ENCODE data around the gene SLC22A14.

SLC22A14 gene

DNA sequence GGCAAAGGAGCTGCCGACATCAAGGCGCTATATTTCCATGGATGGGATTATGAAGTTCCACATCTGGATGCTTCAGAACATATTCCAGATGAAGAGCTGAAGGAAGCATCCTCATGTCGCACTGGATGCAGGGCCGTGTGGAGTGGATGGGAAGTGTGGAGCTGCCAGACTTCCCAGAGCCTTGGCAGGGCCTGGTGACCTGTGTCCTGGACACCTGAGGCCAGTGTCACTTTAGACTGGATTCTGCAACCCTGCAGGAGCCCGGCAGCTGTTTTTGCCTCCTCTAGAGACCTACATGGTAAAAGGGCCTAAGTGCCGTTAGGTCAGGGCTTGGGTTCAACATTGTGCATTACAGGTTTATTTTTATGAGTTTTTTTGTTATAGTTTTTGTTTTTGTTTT, 53.2 kb downstream of the SLC22A14 start:
- H3K4me1 ChIP-seq (ENCODE audit: control insufficient read depth in 2 of 2, insufficient read depth in 2 of 2, low read length in 2 of 2) = no peaks in the 10 kb centered on the region
- no peaks in the 10 kb centered on the region for H3K27me3 ChIP-seq (ENCODE audit: control insufficient read depth in 2 of 2, insufficient read depth in 2 of 2, low read length in 2 of 2)
- no peak overlapping the region for H3K27ac ChIP-seq (ENCODE audit: low read depth in 2 of 2, low read length in 2 of 2)
- H3K4me3 ChIP-seq (ENCODE audit: low read length in 2 of 2) = no peak overlapping the region
- H3K36me3 ChIP-seq (ENCODE audit: control insufficient read depth in 2 of 2, insufficient read depth in 2 of 2, low read length in 2 of 2) = no peaks in the 10 kb centered on the region
- no peaks in the 10 kb centered on the region for H3K9me3 ChIP-seq (ENCODE audit: control insufficient read depth in 2 of 2, low read length in 2 of 2)
- H3K9ac ChIP-seq (ENCODE audit: low read depth in 1 of 2, low read length in 2 of 2) = no peak overlapping the region

DNA sequence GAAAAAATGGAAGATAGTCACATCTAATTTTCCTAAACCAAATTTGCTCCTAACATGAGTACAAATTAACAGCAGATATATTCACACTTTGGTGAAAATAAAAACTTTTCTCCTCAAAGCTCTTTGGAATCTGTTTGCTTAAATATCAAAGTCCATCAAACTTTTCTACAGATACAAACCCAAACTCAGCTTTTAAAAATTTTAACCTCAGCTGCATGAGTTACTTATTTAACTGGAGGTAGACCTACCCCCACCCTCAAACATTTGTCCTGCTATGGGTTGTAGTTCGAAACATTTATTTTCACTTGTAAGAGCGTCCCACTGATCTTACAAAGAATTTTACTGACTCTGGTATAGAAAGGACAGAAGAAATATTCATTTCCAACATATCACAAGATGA, 55.6 kb downstream of the SLC22A14 start:
- no peaks in the 10 kb centered on the region for H3K36me3 ChIP-seq (ENCODE audit: control insufficient read depth in 2 of 2, insufficient read depth in 2 of 2, low read length in 2 of 2)
- H3K9me3 ChIP-seq (ENCODE audit: control insufficient read depth in 2 of 2, low read length in 2 of 2) = no peaks in the 10 kb centered on the region
- no peak overlapping the region for H3K27ac ChIP-seq (ENCODE audit: low read depth in 2 of 2, low read length in 2 of 2)
- H3K4me1 ChIP-seq (ENCODE audit: control insufficient read depth in 2 of 2, insufficient read depth in 2 of 2, low read length in 2 of 2) = no peaks in the 10 kb centered on the region
- H3K4me3 ChIP-seq (ENCODE audit: low read length in 2 of 2) = no peak overlapping the region
- no peak overlapping the region for H3K9ac ChIP-seq (ENCODE audit: low read depth in 1 of 2, low read length in 2 of 2)
- no peaks in the 10 kb centered on the region for H3K27me3 ChIP-seq (ENCODE audit: control insufficient read depth in 2 of 2, insufficient read depth in 2 of 2, low read length in 2 of 2)

GRCh38 chr3:38343797-38344594, 61.9 kb downstream of the SLC22A14 start:
- Histone ChIP-seq H3K4me1 (ENCODE audit: control insufficient read depth in 2 of 2, insufficient read depth in 2 of 2, low read length in 2 of 2) (peaks cover 2 to 6% of the 10 kb centered on the region in 2 donors), H3K27me3 (ENCODE audit: control insufficient read depth in 2 of 2, insufficient read depth in 2 of 2, low read length in 2 of 2) (no peaks in the 10 kb centered on the region), H3K36me3 (ENCODE audit: control insufficient read depth in 2 of 2, insufficient read depth in 2 of 2, low read length in 2 of 2) (no peaks in the 10 kb centered on the region), H3K4me3 (ENCODE audit: low read length in 2 of 2) (no peak overlapping the region), H3K9me3 (ENCODE audit: control insufficient read depth in 2 of 2, low read length in 2 of 2) (no peaks in the 10 kb centered on the region), H3K9ac (ENCODE audit: low read depth in 1 of 2, low read length in 2 of 2) (no peak overlapping the region), H3K27ac (ENCODE audit: low read depth in 2 of 2, low read length in 2 of 2) (no peak overlapping the region)

- H3K27ac ChIP-seq (ENCODE audit: low read depth in 2 of 2, low read length in 2 of 2) = no peak overlapping the region
- H3K4me3 ChIP-seq (ENCODE audit: low read length in 2 of 2) = peak overlapping the region in 1 of 2 donors; percentile 76
- H3K9ac ChIP-seq (ENCODE audit: low read depth in 1 of 2, low read length in 2 of 2) = peak overlapping the region; percentile 9 to 56
- no peaks in the 10 kb centered on the region for H3K9me3 ChIP-seq (ENCODE audit: control insufficient read depth in 2 of 2, low read length in 2 of 2)
- peaks cover 2 to 6% of the 10 kb centered on the region in 2 donors for H3K4me1 ChIP-seq (ENCODE audit: control insufficient read depth in 2 of 2, insufficient read depth in 2 of 2, low read length in 2 of 2)
- no peaks in the 10 kb centered on the region for H3K27me3 ChIP-seq (ENCODE audit: control insufficient read depth in 2 of 2, insufficient read depth in 2 of 2, low read length in 2 of 2)
- H3K36me3 ChIP-seq (ENCODE audit: control insufficient read depth in 2 of 2, insufficient read depth in 2 of 2, low read length in 2 of 2) = no peaks in the 10 kb centered on the region
Measured at GRCh38 chr3:38345879-38346586, 63.9 kb downstream of the SLC22A14 start.

DNA sequence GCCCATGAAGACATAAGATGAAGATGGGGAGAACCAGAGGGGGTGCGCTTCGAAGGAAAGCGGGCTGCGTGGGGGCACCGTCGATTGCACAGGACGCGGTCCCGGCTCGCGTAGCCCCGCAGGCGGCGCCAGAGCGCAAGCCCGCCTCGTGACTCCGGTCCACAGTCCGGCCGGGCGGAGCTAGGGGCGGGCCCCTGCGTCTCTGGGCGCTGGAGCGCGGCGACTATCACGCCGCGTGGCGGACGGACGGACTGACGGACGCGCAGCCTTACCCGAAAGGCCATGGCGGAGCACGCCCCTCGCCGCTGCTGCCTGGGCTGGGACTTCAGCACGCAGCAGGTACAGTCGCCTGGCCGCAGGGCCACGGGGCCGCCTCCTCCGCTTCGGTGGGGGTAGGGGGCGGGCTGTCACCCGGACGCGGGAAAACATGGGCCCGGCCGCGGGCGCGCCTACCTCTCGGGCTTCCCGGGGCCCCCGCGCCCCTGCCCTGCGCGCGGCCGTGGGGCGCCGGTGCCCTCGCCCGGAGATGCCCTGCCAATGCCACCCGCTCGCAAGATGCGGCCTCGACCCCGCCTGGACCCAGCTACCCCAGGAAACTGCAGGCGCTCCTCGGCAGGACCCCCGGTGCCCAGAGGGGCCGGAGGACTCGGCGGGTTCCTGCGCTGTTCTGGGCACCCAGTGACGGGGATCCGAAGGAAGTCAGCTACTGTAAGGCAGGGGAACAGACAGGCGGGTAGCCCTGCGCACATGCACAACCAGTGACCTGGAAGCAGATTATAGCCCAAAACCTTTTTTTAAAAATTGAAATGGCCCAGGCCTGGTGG, 64.7 kb downstream of the SLC22A14 start, which contains the start of gene XYLB:
Gene XYLB (plus strand): TSS at position 199 of the 824 bp plus-strand sequence. CDS start 84 bp downstream, at position 283.
- peaks cover 2 to 6% of the 10 kb centered on the region in 2 donors for H3K4me1 ChIP-seq (ENCODE audit: control insufficient read depth in 2 of 2, insufficient read depth in 2 of 2, low read length in 2 of 2)
- no peaks in the 10 kb centered on the region for H3K36me3 ChIP-seq (ENCODE audit: control insufficient read depth in 2 of 2, insufficient read depth in 2 of 2, low read length in 2 of 2)
- H3K4me3 ChIP-seq (ENCODE audit: low read length in 2 of 2) = peak within 1 kb of the TSS; percentile 76 to 77
- H3K27ac ChIP-seq (ENCODE audit: low read depth in 2 of 2, low read length in 2 of 2) = peak within 1 kb of the TSS; percentile 65 to 67
- H3K27me3 ChIP-seq (ENCODE audit: control insufficient read depth in 2 of 2, insufficient read depth in 2 of 2, low read length in 2 of 2) = no peaks in the 10 kb centered on the region
- no peaks in the 10 kb centered on the region for H3K9me3 ChIP-seq (ENCODE audit: control insufficient read depth in 2 of 2, low read length in 2 of 2)
- H3K9ac ChIP-seq (ENCODE audit: low read depth in 1 of 2, low read length in 2 of 2) = peak within 1 kb of the TSS; percentile 56 to 73

DNA sequence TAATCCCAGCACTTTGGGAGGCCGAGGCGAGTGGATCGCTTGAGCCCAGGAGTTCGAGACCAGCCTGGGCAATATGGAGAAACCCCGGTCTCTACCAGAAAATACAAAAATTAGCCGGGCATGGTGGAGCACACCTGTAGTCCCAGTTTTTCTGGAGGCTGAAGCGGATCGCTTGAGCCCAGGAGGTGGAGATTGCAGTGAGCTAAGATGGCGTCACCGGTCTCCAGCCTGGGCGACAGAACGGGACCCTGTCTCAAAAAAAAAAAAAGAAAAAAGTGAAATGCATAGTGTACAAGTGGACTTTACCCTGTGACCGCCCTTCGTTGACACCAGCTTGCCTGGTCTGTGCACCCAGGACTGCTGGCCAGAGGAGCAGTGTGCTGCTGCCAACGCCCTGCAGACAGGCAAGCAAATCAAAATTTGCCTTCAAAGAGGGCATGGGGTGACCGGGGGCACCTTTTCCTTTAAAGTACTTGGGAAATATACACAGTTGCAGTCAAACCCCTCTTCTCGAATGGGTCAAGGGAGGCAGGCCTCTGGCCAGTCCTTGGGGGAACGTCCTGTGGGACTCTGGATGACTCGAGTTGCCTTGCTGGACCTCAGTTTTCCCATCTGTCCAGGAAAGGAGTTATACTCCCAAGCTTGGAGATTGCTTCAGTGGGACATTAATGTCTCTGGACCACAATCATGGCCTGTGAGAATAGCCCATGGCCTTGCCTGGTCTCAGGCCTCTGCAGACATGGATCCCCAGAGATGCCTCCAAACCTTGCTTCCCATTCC, 65.5 kb downstream of the SLC22A14 start:
- H3K4me1 ChIP-seq (ENCODE audit: control insufficient read depth in 2 of 2, insufficient read depth in 2 of 2, low read length in 2 of 2) = peaks cover 2 to 6% of the 10 kb centered on the region in 2 donors
- H3K9me3 ChIP-seq (ENCODE audit: control insufficient read depth in 2 of 2, low read length in 2 of 2) = no peaks in the 10 kb centered on the region
- H3K36me3 ChIP-seq (ENCODE audit: control insufficient read depth in 2 of 2, insufficient read depth in 2 of 2, low read length in 2 of 2) = no peaks in the 10 kb centered on the region
- no peaks in the 10 kb centered on the region for H3K27me3 ChIP-seq (ENCODE audit: control insufficient read depth in 2 of 2, insufficient read depth in 2 of 2, low read length in 2 of 2)
- peak overlapping the region; percentile 41 to 73 for H3K9ac ChIP-seq (ENCODE audit: low read depth in 1 of 2, low read length in 2 of 2)
- peak overlapping the region; percentile 76 to 77 for H3K4me3 ChIP-seq (ENCODE audit: low read length in 2 of 2)
- peak overlapping the region in 1 of 2 donors; percentile 67 for H3K27ac ChIP-seq (ENCODE audit: low read depth in 2 of 2, low read length in 2 of 2)

DNA sequence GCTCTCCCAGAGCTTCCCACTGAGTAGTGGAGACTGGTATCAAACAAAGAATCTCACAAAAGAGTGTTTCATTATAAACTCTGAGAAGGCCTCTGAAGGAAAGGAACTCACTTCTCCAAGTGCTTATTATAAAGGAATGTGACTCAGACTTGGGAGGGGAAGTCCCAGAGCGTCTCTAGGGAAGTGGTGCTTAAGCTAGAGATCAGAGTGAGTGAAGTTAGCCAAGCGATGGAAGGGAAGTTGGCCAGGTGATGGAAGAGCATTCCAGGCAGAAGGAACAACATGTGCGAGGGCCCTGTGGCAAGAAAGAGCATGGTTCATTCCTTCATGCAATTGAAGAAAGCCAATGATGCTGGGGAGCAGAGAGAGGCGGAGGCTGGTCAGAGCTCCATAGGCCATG, 66.8 kb downstream of the SLC22A14 start:
- Histone ChIP-seq H3K9me3 (ENCODE audit: control insufficient read depth in 2 of 2, low read length in 2 of 2) (no peaks in the 10 kb centered on the region), H3K27ac (ENCODE audit: low read depth in 2 of 2, low read length in 2 of 2) (no peak overlapping the region)

DNA sequence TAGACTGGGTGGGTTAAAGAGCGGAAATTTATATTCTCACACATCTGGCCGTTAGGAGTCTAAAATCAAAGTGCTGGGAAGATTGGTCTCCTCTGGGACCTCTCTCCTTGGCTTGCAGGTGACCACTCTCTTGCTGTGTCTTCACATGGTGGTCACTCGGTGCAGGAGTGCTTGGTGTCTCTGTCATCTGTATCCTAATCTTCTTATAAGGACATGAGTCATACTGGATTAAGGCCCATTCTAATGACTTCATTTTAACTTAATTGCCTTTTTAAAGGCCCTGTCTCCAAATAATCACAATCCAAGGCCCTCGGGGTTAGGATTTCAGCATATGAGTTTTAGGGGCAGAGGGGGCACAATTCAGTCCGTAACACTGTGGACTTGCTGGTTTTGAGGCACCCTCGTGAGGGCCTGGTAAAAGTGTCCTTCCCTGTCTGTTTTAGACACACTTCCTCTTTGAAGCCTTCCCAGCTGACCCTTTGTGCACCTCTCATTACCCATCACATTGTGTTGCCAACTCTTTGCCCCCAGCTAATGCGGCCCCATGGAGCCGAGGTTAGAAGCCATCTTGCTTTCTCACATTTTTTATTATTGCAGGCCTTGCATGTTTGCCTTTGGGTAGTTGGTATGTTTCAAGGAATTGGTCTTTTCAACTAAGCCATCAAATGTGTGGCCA, 67.7 kb downstream of the SLC22A14 start:
- Histone ChIP-seq H3K36me3 (ENCODE audit: control insufficient read depth in 2 of 2, insufficient read depth in 2 of 2, low read length in 2 of 2) (no peaks in the 10 kb centered on the region), H3K27ac (ENCODE audit: low read depth in 2 of 2, low read length in 2 of 2) (no peak overlapping the region)

More for the DNA sequence above, 66.8 kb downstream of the SLC22A14 start:
- H3K4me3 ChIP-seq (ENCODE audit: low read length in 2 of 2) = no peak overlapping the region
- H3K36me3 ChIP-seq (ENCODE audit: control insufficient read depth in 2 of 2, insufficient read depth in 2 of 2, low read length in 2 of 2) = no peaks in the 10 kb centered on the region
- H3K9ac ChIP-seq (ENCODE audit: low read depth in 1 of 2, low read length in 2 of 2) = no peak overlapping the region
- peaks cover 2 to 6% of the 10 kb centered on the region in 2 donors for H3K4me1 ChIP-seq (ENCODE audit: control insufficient read depth in 2 of 2, insufficient read depth in 2 of 2, low read length in 2 of 2)
- H3K27me3 ChIP-seq (ENCODE audit: control insufficient read depth in 2 of 2, insufficient read depth in 2 of 2, low read length in 2 of 2) = no peaks in the 10 kb centered on the region

DNA sequence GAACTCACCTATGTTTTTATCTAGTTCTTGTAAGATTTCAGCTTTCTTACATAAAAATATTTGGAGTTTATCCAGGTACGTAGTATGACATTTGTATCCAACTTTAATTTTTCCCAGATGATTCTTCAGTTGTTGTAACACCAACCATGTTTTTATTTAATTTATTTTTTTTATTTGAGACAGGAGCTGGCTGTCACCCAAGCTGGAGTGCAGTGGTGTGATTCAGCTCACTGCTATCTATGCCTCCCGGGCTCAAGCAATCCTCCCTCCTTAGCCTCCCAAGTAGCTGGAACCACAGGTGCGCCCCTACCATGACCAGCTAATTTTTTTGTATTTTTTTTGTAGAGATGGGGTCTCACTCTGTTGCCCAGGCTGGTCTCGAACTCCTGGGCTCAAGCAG, 71.1 kb downstream of the SLC22A14 start:
- Histone ChIP-seq H3K9ac (ENCODE audit: low read depth in 1 of 2, low read length in 2 of 2) (no peak overlapping the region), H3K36me3 (ENCODE audit: control insufficient read depth in 2 of 2, insufficient read depth in 2 of 2, low read length in 2 of 2) (peaks cover 0 to 2% of the 10 kb centered on the region in 2 donors), H3K4me1 (ENCODE audit: control insufficient read depth in 2 of 2, insufficient read depth in 2 of 2, low read length in 2 of 2) (peaks cover 0 to 9% of the 10 kb centered on the region in 2 donors), H3K27ac (ENCODE audit: low read depth in 2 of 2, low read length in 2 of 2) (no peak overlapping the region), H3K27me3 (ENCODE audit: control insufficient read depth in 2 of 2, insufficient read depth in 2 of 2, low read length in 2 of 2) (no peaks in the 10 kb centered on the region), H3K4me3 (ENCODE audit: low read length in 2 of 2) (no peak overlapping the region), H3K9me3 (ENCODE audit: control insufficient read depth in 2 of 2, low read length in 2 of 2) (no peaks in the 10 kb centered on the region)

More for the DNA sequence above, 67.7 kb downstream of the SLC22A14 start:
- H3K9me3 ChIP-seq (ENCODE audit: control insufficient read depth in 2 of 2, low read length in 2 of 2) = no peaks in the 10 kb centered on the region
- H3K9ac ChIP-seq (ENCODE audit: low read depth in 1 of 2, low read length in 2 of 2) = no peak overlapping the region
- H3K27me3 ChIP-seq (ENCODE audit: control insufficient read depth in 2 of 2, insufficient read depth in 2 of 2, low read length in 2 of 2) = no peaks in the 10 kb centered on the region
- H3K4me3 ChIP-seq (ENCODE audit: low read length in 2 of 2) = no peak overlapping the region
- peaks cover 2 to 11% of the 10 kb centered on the region in 2 donors for H3K4me1 ChIP-seq (ENCODE audit: control insufficient read depth in 2 of 2, insufficient read depth in 2 of 2, low read length in 2 of 2)
